Upper lobe of right lung (tissue), 1 donor: ENCODE data around the gene NFKB1. TPM values are rescaled to one million over a fixed set of nuclear protein-coding genes. Genes with fewer than 3 reads are reported as not detected.
A peak's percentile ranks its signal among the peaks of the same experiment; 100 is the strongest.

ENCODE experiments used
- ATAC-seq: fragments of 200-7000 bp; cut with Tn5 transposase; one replicate; pipeline ENCODE4 v1.9.1; 2020; ENCODE audit warnings: mild to moderate bottlenecking, moderate library complexity
- DNase-seq: peaks from one replicate; pipeline ENCODE4 v3.0.0-alpha.2; 2020
- H3K27ac ChIP-seq: fragments of 200-600 bp; one replicate; pipeline ENCODE4 v1.8.0; 2022
- H3K27me3 ChIP-seq: fragments of 200-600 bp; one replicate; pipeline ENCODE4 v1.8.0; 2022; ENCODE audit warnings: mild to moderate bottlenecking
- H3K36me3 ChIP-seq: fragments of 200-600 bp; one replicate; pipeline ENCODE4 v1.8.0; 2022
- H3K4me1 ChIP-seq: fragments of 200-600 bp; one replicate; pipeline ENCODE4 v1.8.0; 2022
- H3K4me3 ChIP-seq: fragments of 200-600 bp; one replicate; pipeline ENCODE4 v1.8.0; 2022; ENCODE audit warnings: mild to moderate bottlenecking
- H3K9me3 ChIP-seq: fragments of 200-600 bp; one replicate; pipeline ENCODE4 v1.8.0; 2022
- intact Hi-C: fragments of 100-400 bp; cut with DNase I; formaldehyde crosslinking; loops from one replicate; pipeline ENCODE4 v1.11.0; 2022
- total RNA-seq: library from RNA; stranded (reverse); fragmentation: NEBNext Ultra II Directional; extraction: Animal tissue kit (Norgen Biotek cat#: 25700); gene quantifications from one replicate; pipeline ENCODE4 v1.2.1, GENCODE V29; 2021
- TF ChIP-seq, protein P1 (sequence below): fragments of 200-600 bp; IDR thresholded peaks from one replicate; pipeline ENCODE4 v1.8.0; 2022; ENCODE audit warnings: antibody characterized with exemption
- donor health status: DM: no; HTN: yes; CAD: no; lungs with severe emphysema.

Gene NFKB1
- total RNA-seq, 1 donor from 2014 or later, result 48.8 TPM

DNA sequence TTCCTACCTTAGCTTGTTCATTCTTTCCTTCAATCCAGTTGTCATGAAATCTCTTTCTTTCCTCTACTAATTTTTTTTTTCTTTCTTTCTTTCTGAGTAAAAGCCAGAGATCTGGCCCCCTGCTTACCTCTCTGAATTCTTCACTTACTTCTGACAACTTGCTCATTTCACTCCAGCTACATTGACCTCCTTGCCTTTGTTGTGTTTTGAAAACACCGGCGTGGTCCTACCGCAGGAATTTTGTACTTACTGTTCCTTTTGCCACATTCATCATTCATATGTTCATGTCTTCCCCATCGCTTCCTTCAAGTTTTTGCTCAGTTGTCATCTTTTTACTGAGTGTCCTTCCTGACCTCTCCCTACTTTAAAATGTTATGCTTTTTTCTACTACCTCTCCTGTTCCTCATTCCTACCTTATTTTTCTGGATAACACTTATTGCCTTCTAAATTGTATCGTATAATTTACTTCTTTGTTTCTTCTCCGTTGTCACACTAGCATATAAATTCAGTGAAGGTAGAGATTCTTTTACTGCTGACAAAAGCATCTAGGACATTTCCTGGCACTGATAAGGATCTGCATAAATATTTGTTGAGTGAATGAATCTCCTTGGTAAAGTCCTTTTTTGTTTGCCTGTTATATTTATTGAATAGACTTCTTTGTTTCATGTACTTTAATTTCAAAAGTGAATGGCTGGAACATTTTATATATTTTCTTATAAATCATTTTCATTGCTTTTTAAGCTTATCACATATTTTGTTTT, 74.4 kb downstream of the NFKB1 start:
- H3K27ac ChIP-seq, result no peak overlapping the region
- H3K36me3 ChIP-seq, result peaks cover 34% of the 10 kb centered on the region
- intact Hi-C loops, result no loop called here
- H3K9me3 ChIP-seq, result no peaks in the 10 kb centered on the region
- no peak for DNase-seq
- no peaks in the 10 kb centered on the region for H3K27me3 ChIP-seq
- TF ChIP-seq, protein P1, sequence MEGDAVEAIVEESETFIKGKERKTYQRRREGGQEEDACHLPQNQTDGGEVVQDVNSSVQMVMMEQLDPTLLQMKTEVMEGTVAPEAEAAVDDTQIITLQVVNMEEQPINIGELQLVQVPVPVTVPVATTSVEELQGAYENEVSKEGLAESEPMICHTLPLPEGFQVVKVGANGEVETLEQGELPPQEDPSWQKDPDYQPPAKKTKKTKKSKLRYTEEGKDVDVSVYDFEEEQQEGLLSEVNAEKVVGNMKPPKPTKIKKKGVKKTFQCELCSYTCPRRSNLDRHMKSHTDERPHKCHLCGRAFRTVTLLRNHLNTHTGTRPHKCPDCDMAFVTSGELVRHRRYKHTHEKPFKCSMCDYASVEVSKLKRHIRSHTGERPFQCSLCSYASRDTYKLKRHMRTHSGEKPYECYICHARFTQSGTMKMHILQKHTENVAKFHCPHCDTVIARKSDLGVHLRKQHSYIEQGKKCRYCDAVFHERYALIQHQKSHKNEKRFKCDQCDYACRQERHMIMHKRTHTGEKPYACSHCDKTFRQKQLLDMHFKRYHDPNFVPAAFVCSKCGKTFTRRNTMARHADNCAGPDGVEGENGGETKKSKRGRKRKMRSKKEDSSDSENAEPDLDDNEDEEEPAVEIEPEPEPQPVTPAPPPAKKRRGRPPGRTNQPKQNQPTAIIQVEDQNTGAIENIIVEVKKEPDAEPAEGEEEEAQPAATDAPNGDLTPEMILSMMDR, result no peak
- no peak overlapping the region for H3K4me3 ChIP-seq
- no peak for ATAC-seq
- peaks cover 8% of the 10 kb centered on the region for H3K4me1 ChIP-seq

- no peak for DNase-seq
- TF ChIP-seq, protein P1, result no peak
- Histone ChIP-seq H3K4me3 (no peak overlapping the region), H3K27ac (no peak overlapping the region), H3K36me3 (peaks cover 60% of the 10 kb centered on the region), H3K4me1 (peaks cover 8% of the 10 kb centered on the region), H3K9me3 (no peaks in the 10 kb centered on the region), H3K27me3 (no peaks in the 10 kb centered on the region)
- no peak for ATAC-seq
- intact Hi-C loops, result no loop called here
Observed at GRCh38 chr4:102578270-102578669, 77.1 kb downstream of the NFKB1 start.

- H3K27me3 ChIP-seq, result no peaks in the 10 kb centered on the region
- peaks cover 65% of the 10 kb centered on the region for H3K36me3 ChIP-seq
- intact Hi-C loops, result no loop called here
- no peak for DNase-seq
- no peaks in the 10 kb centered on the region for H3K9me3 ChIP-seq
- TF ChIP-seq, protein P1, result peak; percentile 27
- H3K4me1 ChIP-seq, result peaks cover 8% of the 10 kb centered on the region
- no peak overlapping the region for H3K4me3 ChIP-seq
- H3K27ac ChIP-seq, result no peak overlapping the region
- peak; percentile 45 for ATAC-seq
Observed at GRCh38 chr4:102578819-102579218, 77.7 kb downstream of the NFKB1 start.

DNA sequence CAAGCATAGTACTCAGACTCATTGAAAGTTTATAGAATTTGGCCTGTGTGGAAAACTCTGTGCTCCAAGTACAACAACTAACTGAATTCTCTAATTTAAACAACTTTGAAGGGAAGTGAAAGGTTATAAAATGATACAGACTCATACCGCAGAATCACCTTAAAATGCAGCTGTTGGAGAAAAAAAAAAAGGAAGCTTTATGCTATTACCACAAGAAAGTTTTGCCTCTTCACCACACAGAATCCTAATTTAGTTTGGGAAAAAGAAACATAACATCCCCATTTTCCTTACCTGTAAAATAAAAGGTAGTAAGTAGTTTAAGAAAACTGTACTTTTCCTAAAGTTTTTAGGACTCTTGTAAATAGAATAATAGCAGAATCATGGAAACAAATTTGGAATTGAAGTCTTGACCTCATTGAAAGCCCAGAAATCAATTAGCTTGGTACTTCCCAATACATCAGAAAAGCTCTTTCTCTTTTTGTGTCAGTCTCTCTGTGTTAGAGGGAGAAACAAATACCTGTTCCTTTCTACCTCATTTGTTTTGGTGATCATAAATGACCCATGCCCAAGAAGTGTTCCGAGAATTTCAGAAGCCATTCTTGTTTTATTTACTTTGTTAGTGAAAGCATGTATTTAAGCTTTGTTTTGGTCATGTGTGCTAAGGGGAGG, 78.8 kb downstream of the NFKB1 start:
- ATAC-seq, result no peak
- Histone ChIP-seq H3K27ac (no peak overlapping the region), H3K36me3 (peaks cover 76% of the 10 kb centered on the region), H3K4me3 (no peak overlapping the region), H3K4me1 (no peaks in the 10 kb centered on the region), H3K9me3 (no peaks in the 10 kb centered on the region), H3K27me3 (no peaks in the 10 kb centered on the region)
- intact Hi-C loops, result no loop called here
- TF ChIP-seq, protein P1, result no peak
- no peak for DNase-seq

DNA sequence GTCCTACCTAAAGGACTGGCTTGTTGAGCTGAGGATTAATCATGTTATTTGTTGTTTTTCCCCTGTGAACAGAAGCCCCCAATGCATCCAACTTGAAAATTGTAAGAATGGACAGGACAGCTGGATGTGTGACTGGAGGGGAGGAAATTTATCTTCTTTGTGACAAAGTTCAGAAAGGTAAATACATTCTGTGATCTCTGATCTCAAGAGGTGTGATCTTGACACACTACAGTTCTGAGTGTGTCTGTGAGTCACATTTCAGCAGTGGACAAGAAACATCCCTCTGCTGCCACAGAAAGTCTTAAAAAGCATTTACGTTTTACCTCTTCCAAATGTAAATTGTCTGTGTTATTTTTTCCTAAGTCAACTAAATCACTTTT, 79.3 kb downstream of the NFKB1 start:
- no peak overlapping the region for H3K4me3 ChIP-seq
- TF ChIP-seq, protein P1, result no peak
- peaks cover 82% of the 10 kb centered on the region for H3K36me3 ChIP-seq
- ATAC-seq (no peak), DNase-seq (no peak)
- no peak overlapping the region for H3K27ac ChIP-seq
- no peaks in the 10 kb centered on the region for H3K27me3 ChIP-seq
- intact Hi-C loops, result no loop called here
- no peaks in the 10 kb centered on the region for H3K9me3 ChIP-seq
- no peaks in the 10 kb centered on the region for H3K4me1 ChIP-seq
